Measurements from ENCODE around the gene NFIX. TPM values are rescaled to one million over a fixed set of nuclear protein-coding genes. Genes with fewer than 3 reads are reported as not detected.

Gene NFIX
- total and polyA plus RNA-seq, 2 donors (not counting 3 experiments of a cell fraction or from before 2014, with no cell fraction given) = 9.8 to 37.7 TPM

- no peak for DNase-seq (ENCODE audit: low read depth, low spot score)
- no peak overlapping the region for H3K4me2 ChIP-seq (ENCODE audit: insufficient read depth, low read length)
These were observed 38.0 kb downstream of the NFIX start for GRCh38 chr19:13033244-13033643.

More at GRCh38 chr19:13033244-13033643, 38.0 kb downstream of the NFIX start:
- no peaks in the 10 kb centered on the region for H4K20me1 ChIP-seq (replicated peaks; ENCODE audit: control insufficient read depth, extremely low read depth, insufficient read depth, low read length)
- H3K79me2 ChIP-seq (ENCODE audit: control insufficient read depth, insufficient read depth, low read length) = no peaks in the 10 kb centered on the region
- H3K4me1 ChIP-seq (ENCODE audit: control insufficient read depth, extremely low read depth, insufficient read depth, low read length) = peaks cover 15% of the 10 kb centered on the region
- ChIA-PET CTCF (interaction anchor here (0.7 to 8.2 kb wide), 26 partner anchors 8 to 68 kb away, joined by 3 to 463 read pairs (median 8); partner anchors contain the start of gene NFIX), POLR2A (interaction anchor here (0.6 to 1.2 kb wide), 3 partner anchors 21 to 144 kb away, joined by 3 to 5 read pairs (median 4); no protein-coding TSS in a partner anchor)
- H2AFZ ChIP-seq (ENCODE audit: low read depth, low read length) = no peak overlapping the region
- H3K9me3 ChIP-seq (replicated peaks; ENCODE audit: control insufficient read depth, insufficient read depth, low read length) = no peaks in the 10 kb centered on the region
- no peak overlapping the region for H3K4me3 ChIP-seq (replicated peaks in 1 of 3; ENCODE audit: insufficient read depth in 1 of 3, low read depth in 1 of 3, low read length in 3 of 3)
- H3K9ac ChIP-seq (replicated peaks; ENCODE audit: extremely low read depth, insufficient read depth, low read length) = no peak overlapping the region
- no TSS peak for BruUV-seq (replicated peaks)
- no peak for FAIRE-seq
- dilution Hi-C loops (cut with MboI; ENCODE audit: extremely low pct_ligation_motif_present, low sequenced_read_pairs) (no loop called here), intact Hi-C loops (cut with micrococcal nuclease) (loop anchor here (5.0 kb wide), 1 partner anchor 59 kb away; no protein-coding TSS in a partner anchor)
- no peaks in the 10 kb centered on the region for H3K27me3 ChIP-seq (ENCODE audit: control insufficient read depth in 2 of 2, insufficient read depth in 2 of 2, low read length in 2 of 2)
- H3K27ac ChIP-seq (ENCODE audit: insufficient read depth, low read depth, low read length) = no peak overlapping the region
- H3K9me1 ChIP-seq (replicated peaks; ENCODE audit: control insufficient read depth, extremely low read depth, insufficient read depth, low read length) = no peaks in the 10 kb centered on the region
- H3K36me3 ChIP-seq (ENCODE audit: control insufficient read depth in 2 of 2, extremely low read depth in 1 of 2, insufficient read depth in 2 of 2, low read length in 2 of 2) = no peaks in the 10 kb centered on the region
- TF ChIP-seq CTCF (IDR thresholded peaks at IDR 0.05; ENCODE audit: extremely low read depth in 1 of 2, insufficient read depth in 1 of 2, low read depth in 1 of 2, low read length in 2 of 2) = peak in 1 of 2 donors; percentile 42
- TF ChIP-seq, protein P1, sequence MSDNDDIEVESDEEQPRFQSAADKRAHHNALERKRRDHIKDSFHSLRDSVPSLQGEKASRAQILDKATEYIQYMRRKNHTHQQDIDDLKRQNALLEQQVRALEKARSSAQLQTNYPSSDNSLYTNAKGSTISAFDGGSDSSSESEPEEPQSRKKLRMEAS (IDR thresholded peaks at IDR 0.05; ENCODE audit: insufficient read depth, insufficient read length) = no peak

All from endothelial cell of umbilical vein (primary cell).